ENCODE data around the gene NKIRAS2.

Gene NKIRAS2

DNA sequence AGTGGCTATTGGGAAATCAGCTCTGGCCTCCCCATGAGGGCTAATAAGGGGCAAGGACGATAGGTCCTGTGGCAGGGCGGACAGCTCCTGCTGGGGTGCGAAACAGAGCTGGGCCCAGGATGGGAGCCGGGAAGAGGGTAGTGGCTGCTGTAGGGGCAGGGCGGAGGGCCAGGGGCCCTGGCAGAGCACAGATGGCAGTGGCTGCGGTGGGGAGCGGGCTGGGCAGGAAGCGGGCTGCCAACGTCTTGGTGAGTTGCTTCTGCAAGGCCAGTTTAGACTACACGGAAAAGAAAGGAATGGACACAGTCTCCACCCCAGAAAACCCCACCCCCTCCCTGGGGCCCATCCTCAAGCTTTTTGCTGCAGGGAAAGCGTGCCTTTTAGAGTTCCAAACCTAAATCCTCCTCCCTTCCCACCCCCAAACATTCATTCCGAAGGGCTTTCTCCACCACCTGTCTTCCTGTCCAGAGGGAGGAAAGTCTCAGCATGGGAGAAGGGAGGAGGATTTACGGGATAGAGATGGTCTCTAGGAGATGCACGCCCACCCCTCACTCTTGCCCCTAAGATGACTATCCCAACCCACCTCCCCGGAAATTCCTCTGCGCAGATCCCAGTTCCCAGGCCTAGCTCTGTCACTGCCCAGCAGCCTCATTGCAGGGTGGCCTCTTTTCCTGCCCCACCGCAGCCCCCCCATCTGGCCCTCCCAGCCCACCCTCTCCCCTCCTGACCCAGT lies 7.1 kb downstream of the NKIRAS2 start:
- DNase-seq (ENCODE audit: low read depth, low spot score), result no peak

DNA sequence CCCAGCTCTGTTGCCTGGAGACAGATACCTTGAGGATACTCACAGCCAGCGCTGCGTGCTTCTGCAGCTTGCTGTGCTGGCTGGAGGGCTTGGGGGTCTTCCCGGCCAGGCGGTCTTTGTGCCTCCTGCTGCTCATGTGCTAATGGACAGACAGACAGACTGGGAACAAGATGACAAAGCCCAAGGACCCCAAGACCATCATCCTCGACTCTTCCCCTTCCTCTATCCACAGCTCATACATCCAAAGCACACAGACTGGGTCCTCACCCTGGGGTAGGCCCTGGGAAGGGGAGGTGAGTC lies 7.7 kb downstream of the NKIRAS2 start:
- no peak for DNase-seq (ENCODE audit: low read depth, low spot score)

DNA sequence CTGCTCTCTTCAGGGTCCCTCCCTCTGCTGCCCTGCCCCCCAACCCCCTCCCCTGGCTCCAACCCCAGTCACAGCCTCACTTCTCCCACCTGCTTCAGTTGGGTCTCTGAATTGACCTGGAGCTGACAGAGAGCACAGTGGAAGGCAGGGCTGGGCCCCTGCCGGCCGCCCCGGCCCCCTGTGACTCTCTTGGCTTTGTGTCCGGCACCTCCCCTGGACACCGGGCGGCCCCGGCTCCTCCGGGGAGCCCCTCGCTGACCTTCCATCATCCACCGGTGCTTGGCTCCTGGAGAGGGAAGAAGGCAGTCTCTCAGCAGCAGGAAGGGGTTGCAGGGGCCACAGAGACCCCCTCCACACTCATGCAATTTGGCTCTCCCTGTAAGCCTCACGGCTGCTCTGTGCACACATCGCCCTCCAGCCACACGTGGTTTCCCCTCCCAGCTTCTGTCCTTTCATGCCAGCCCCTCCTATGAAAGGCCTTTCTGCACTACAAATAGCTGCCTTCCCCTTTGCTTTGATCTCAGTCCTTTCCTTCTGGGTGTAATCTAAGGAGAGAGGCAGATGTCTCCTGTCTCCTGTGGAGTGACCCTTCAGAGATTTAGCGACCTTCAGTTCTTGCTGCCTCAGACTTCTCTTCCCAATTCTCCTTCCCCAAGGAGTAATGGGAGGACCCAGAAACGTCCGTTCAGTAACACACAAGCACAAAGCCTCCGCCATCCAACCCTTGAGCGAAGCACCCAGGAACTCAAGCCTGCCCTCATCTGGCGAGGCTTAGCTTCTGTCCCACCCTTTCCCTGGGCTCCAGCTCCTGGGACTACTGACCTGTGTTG lies 8.3 kb downstream of the NKIRAS2 start:
- DNase-seq (ENCODE audit: low read depth, low spot score), result no peak

DNA sequence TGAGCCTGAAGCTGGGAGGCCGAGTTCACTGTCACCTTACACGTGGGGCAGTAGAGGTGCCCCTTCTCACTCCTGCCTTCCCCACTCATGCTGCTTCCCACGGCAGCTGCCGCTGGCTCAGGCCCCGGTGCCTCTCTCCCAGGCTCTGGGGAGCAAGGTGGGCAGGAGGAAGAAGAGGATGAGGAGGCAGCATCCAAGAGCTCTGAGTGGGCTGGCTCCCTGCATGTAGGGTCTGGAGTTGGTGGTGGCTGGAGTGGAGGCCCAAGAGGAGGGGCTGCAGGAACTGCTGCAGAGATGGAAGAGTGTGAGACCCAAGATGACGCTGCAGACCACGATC lies 8.9 kb downstream of the NKIRAS2 start:
- DNase-seq (ENCODE audit: low read depth, low spot score), result no peak

DNA sequence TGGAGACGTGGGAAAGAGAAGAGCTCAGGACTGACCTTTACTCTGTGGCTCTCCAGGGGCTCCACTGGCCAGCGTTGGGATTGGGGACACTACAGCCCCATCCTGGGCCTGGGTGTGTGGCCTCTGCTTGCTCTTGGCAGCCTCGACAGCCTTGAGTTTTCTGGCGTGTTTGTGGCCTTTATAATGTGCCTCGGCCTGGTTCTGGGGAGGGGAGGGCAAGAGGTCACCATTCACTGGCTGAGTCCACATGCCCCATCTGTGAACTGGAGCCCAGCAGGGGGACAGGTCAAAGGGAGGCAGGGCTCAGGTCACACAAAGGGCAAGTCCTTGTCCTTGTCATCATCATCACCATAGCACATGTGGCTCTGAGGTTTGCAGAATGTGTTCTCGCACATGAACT lies 11.7 kb downstream of the NKIRAS2 start:
- no peak for DNase-seq (ENCODE audit: low read depth, low spot score)

DNA sequence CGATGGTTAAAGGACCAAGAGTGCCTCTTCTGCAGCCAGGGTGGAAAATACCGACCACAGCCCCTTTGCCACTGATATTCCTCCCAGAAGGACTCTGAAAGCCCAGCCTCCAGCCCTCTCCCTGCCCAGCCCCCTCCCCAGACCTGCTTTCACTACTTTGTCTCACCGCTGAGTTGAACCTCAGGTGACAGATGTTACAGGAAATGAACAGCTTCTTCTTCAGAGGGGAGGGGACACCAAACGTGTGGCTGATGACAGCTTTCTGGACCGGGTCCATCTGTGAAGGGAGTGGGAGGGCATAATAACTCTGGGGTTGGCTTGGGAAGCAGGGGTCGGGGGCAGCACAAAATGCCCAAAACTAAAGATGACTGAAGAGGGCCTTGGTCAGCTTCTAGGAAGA lies 14.2 kb downstream of the NKIRAS2 start:
- no peak for DNase-seq (ENCODE audit: low read depth, low spot score)

DNA sequence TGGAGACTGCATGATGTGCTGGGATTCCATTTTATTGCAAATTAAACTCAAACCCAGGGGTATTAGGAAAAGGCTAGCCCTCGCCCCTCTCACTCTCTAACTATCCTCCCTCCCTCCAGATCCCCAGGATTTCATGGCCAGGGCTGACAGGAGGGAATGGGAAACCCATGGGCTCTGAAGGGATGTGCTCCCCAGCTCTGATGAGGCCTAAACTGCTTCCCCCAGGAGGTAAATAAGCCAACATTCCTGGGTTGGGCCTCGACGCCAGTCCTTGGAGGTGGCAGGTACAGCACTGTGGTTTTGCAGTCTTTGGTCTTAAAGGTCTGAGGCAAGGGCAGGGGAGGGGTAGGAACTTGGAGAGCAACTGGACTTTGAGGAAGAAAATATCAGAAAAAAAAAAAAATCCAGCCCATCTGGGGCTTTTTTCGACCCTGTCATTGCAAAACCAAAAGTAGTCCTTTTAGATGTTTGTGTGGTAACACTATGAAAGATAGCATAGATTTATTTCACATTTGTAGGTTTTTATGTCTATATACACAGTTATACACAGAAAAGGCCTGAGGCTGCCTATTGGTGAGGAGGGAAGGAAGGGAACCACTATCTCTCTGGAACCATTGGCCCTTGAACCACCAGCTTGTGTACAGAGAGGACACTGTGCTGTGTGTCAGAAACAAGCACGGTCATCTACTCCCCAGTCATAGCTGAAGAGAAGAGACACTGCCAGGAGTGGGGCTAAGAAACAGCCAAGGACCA lies 18.5 kb downstream of the NKIRAS2 start:
- no peak for DNase-seq (ENCODE audit: low read depth, low spot score)

DNA sequence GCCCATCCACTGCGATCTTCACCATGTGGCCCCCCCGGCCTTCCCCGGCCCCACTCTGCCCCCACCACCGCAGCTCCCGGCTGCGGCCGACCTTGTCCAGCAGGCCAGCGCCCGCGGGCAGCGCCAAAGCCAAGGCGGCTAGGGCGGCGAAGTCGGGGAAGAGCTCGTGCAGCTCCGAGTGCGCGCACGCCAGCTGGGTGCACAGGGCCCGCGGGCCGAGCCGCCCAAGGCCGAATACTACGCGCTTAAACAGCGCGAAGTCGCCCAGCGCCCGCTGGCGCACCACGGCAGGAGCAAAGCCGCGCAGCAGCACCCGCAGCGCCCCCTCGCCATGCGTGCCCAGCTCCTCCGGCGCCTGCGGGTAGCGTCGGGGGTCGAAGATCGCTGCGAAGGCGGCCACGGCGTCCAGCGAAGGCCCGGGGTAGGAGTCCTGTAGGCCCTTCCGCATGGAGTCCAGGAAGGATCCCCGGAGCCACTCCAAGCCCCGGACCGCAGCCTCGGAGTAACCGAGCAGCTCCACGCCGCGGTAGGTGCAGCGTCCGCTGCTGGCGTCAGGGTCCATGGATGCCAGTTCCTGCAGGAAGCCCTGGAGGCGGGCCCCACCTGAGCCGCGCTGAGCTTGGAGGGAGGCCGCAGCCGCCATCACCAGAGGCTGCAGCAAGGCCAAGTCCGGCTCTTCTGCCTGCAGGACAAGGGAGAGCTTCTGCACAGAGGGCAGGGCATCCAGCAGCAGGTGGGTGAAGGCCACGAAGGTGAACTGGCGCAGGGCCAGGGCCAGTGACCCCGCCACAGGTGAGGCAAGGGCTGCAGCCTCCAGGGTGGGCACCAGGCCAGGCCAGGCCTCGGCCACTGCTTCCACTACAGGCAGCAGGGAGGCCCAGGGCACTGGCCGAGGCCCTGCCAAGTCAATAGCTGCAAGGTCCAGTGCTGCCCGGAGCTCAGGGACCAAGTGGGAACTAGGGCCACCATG lies 20.2 kb downstream of the NKIRAS2 start:
- no peak for DNase-seq (ENCODE audit: low read depth, low spot score)

DNA sequence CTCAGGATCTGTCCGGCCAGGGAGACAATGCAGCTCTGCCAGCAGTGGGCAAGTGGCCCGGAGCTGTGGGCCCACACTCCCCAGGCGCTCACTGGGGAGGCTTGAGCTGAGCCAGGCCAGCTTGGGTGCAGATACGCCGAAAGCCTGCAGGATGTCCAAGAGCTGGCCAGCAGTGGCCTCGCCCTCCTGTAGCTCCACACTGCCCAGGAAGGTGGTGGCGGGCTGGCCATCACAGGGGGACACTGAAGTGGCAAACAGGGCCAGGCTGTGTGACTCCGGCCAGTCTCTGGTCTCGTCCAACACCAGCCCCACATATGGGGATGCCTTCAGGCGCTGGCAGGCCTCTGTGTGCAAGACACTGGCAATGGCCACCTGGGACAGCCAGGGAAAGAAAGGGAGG lies 20.9 kb downstream of the NKIRAS2 start:
- DNase-seq (ENCODE audit: low read depth, low spot score), result no peak

DNA sequence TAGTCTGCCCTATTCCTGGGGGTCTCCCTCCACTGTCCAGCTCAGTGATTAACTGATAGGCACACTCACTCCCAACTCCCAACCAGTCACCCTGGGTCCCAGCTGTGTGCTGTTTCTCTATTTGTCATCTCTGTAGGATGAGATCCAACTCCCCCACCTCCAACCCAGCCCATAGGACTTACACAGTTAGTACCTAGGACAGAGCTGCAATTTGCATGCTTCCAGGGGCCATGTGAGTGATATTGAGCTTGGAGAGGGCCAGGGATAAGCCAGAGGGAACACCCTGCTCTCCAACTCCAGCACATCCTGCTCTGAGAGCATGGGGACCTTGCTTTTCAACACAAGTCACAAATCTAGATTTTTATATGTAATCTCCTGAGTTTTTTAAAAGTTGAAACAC lies 21.7 kb downstream of the NKIRAS2 start:
- no peak for DNase-seq (ENCODE audit: low read depth, low spot score)

DNA sequence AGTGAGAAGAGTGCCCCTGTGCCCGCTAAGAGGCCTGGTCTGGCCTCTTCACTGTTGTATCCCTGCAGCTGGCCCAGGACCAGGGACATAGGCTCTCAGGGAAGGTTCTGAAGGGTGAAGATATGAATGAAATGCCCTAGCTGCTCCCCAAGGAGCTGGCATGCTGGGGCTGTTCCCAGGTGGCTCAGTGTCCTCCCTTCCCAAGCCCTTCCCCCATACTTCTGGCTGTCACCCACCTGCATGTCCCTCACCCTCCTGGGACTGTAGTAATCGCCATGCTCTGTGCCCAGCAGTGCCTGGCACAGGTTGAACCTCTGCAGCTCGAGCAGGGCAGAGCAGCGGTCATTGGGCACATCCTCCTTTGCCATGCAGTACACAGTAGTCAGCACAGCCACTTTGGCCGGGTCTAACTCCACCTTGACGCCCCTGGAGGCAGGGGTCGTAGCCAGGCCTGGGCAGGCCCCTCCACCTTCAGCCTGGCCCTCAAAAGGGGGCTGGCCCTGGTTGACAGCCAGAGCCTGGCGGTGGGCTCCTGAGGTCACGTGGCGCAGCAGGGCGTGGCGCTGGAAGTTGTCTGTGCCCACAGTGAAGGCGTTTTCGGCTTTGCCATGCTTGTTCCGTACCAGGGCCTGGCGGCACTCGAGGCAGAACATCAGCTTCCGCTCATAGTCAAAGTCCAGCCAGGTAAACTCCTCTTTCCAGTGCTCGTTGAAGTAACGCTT lies 22.9 kb downstream of the NKIRAS2 start:
- DNase-seq (ENCODE audit: low read depth, low spot score), result no peak

DNA sequence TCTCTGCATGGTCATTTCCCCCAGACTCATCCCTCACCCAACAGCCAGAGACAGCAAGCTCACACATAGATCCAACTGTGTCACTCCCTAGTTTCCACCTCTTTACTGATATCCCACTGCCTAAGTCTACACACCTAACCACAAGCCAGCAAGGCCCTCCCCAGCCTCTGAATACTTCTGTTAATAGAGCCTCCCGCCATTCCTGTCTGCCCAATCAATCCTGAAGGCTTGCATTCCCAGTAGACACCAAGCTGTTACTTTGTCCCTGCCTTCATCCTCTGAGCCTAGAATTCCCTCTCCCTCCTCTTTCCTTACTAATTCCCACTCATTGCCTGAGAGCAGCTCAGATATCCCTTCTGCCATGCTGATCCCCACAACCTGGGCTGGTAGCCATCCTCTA lies 25.8 kb downstream of the NKIRAS2 start:
- DNase-seq (ENCODE audit: low read depth, low spot score), result no peak

DNA sequence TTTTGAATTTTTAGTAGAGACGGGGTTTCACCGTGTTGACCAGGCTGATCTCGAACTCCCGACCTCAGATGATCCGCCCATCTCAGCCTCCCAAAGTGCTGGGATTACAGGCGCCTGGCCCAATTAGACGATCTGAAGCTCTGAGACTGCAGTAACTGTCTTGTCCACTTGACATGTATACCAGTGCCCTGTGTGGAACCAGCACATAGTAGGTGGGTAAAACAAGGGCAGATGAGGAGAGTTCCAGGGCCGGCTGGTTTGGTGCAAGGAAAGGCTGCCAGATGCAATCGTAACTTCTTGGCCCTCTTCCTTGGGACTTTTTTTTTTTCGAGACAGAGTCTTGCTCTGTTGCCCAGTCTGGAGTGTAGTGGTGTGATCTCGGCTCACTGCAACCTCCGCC lies 27.5 kb downstream of the NKIRAS2 start:
- no peak for DNase-seq (ENCODE audit: low read depth, low spot score)

DNA sequence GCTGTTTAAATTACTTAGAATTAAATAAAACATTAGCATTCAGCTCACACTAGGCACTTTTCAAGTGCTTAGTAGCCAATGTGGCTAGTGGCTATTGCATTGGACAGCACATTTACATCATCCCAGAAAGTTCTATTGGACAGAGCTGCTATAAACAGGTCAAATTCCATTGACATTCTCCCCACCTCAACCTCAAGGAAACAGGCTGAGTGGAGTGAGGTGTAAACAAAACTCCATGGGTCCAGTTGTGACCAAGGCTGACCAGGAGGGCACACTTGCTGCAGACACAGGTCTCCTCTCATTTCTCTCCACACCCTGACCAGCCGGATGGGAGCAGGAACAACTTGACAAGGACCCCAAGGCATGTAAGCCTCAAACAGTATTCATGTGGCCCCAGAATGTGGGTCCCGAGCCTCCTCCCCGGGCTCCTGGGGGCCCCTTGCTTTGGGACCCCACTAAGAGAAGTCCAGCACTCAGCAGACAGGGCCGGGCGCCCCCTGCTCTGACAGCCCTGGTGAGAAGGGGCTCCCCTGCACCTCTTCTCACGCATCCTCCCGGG lies 30.0 kb downstream of the NKIRAS2 start:
- no peak for DNase-seq (ENCODE audit: low read depth, low spot score)

DNA sequence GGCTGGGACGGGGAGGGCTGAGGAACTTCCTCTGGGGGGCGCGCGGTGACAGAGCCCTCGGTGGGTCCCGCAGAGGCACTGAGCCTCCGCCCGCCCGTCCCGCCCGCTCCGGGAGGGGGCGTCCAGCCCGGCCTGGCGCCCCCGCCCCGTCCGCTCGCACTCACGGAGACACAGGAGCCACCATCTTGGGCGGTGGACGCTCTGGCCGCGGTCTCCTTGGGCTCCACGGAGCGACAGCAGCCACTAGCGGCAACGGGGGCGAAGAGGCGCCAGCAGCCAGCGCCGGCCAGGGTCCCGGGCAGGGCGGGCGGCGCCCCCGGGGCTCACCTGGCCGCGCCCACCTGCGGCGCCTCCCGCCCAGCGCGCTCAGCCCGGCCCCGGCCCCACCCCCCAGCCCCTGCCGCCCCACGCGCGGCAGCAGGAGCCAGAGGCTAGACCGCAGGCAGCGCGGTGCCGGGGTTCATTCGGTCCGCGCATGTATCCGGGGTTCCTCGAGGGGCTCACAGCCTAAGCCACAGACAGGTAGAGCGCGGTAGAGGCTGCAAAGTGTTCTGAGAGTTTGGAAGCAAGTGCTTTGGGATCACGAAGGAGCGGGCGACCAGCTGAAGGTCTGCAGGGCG lies 30.6 kb downstream of the NKIRAS2 start, which contains the start of gene C17orf113:
C17orf113 (minus strand) TSS at position 209 of the 620 bp plus-strand sequence. CDS start 7,225 bp downstream, outside the sequence.
- DNase-seq (ENCODE audit: low read depth, low spot score), result no peak

DNA sequence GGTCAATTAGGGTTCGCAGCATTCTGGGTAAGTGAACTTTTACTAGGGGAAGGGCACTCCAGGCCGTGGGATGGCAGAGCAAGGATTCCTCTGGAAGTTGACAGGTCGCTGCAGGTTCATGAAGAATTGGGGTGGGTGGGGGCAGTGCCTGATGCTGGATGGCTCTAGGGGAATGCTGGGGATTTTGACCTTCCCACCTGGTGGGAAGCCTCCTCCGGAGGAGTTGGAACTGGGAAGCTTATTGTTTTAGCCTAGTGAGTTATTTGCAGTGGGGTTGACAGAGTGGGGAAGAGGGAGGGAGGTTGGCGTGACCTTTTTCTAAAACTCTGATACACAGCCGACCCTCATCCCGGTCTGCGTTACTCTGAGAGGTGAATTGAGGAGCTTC lies 31.1 kb downstream of the NKIRAS2 start:
- DNase-seq (ENCODE audit: low read depth, low spot score), result no peak

DNA sequence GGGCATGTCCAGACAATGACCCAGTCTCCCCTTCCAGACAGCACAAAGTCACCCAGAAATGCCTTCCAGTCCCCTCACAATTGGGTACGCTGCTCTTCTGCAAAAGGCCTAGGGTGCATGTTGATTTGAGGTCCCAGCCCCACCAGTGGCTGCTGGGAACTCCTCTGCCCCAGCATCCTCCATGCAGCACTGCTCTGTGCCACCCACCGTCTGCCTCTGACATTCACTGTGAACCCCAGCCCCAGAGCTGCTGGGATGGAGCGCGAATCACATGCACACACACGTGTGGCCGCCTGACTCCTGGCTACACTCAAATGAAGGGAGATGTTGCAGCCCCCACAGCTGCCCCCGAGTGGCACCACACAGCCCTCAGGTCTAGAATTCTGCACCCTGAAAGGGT lies 31.8 kb downstream of the NKIRAS2 start:
- no peak for DNase-seq (ENCODE audit: low read depth, low spot score)

DNA sequence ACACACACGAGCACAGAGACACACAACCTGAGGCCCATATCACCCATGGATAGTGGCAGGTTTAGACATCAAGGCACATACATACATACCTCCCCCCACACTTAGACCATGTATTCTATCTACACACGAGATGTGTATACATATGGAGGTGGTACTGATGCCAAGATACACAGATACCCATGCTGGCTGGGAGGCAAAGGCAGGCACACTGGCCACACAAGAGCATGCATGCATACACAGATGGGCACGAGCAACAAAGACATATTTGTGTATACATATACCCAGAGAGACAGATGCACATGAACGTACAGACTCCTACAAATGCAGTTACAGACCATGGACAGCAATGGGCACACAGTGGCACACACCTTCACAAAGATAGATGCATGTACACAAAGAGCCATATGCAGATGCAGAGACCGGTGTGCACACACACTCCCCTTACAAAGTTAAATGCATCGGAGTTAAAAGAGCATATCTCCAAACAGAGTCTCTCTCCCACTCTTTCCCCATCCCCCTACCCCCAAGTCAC lies 32.5 kb downstream of the NKIRAS2 start:
- DNase-seq (ENCODE audit: low read depth, low spot score), result no peak

DNA sequence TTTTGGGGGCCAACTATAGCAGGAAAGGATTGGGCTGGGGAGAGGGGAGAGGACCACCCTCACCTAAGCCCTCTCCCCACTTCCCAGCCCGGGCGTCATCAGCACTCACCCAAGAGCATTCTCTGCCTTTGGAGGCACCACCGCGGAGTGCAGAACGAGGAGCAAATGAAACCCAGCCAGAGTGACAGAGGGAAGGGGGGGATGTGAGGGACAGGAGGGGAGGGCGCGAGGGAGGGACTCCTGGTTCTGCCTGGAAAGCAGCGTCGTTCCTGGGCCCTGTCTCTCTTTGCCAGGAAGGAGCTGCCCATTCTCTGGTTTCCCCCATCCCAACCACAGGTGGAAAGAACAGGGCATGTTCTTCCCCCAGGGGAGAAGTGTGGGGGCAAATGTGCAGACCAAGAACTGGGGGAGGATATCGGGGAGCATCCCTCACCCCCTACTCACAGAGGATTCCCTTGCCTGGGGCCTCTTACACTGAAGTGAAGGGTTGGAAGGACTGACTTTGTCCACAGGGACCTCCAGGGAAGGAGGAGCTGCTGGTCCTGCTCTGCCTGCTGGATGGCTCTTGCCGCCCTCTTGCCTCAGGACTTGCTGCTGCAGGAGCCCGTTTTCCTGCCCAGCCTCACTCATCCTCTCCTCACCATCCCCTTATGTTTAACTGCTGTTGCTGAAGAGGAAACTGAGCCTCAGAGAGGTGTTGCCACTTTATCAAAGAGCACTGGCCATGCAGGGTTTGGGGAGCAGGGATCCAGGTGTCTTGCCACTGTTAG lies 34.0 kb downstream of the NKIRAS2 start:
- DNase-seq (ENCODE audit: low read depth, low spot score), result no peak

Data from iPS DF 19.7 (cell line).